Measurements from ENCODE around the gene SLC49A4.

GRCh38 chr3:122916580-122916979 is 121.7 kb downstream of the SLC49A4 start:
- TF ChIP-seq CTCF (IDR thresholded peaks at IDR 0.05) (no peak), POLR2A (IDR thresholded peaks at IDR 0.05) (no peak)

Measured in adrenal gland (tissue), 5 donors.